Measurements from ENCODE around the gene FUT1. TPM values are rescaled to one million over a fixed set of nuclear protein-coding genes. Genes with fewer than 3 reads are reported as not detected.
A peak's percentile ranks its signal among the peaks of the same experiment; 100 is the strongest.
"Not testable (repeated sequence)": the region's sequence is repeated elsewhere in the genome, so short reads cannot be mapped to it uniquely, and the experiment has no call there.

The FUT1 gene
- total RNA-seq, 1 donor from 2014 or later: 0.51 TPM

DNA sequence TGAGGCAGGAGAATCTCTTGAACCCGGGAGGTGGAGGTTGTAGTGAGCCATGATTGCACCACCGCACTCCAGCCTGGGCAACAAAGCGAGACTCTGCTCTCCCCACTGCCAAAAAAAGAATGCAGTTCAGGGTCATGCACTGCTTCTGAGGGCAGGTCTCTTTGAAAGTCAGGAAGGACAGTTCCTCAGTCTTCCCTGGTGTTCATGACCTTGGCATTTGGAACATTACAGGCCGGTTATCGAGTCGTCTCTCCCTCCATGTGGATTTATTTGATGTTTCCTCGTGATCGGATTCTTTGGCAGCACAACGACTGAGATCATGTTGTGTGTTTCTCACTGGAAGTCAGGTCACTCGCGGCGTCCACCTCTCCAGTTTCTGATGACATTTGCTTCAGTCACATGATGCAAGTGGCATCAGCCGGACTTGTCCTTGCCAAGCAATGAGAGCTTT, 20.1 kb upstream of the FUT1 start:
- no peak overlapping the region for H3K4me3 Mint-ChIP-seq
- DNase-seq (ENCODE audit: low read depth, low spot score): no peak
- H3K36me3 Mint-ChIP-seq (ENCODE audit: low read depth): no peaks in the 10 kb centered on the region
- peaks cover 17% of the 10 kb centered on the region for H3K27me3 Mint-ChIP-seq (ENCODE audit: low read depth)
- H3K27ac Mint-ChIP-seq (ENCODE audit: unreplicated experiment): no peak overlapping the region
- no peaks in the 10 kb centered on the region for H3K4me1 Mint-ChIP-seq
- no peaks in the 10 kb centered on the region for H3K9me3 Mint-ChIP-seq
- TF ChIP-seq, protein P1, sequence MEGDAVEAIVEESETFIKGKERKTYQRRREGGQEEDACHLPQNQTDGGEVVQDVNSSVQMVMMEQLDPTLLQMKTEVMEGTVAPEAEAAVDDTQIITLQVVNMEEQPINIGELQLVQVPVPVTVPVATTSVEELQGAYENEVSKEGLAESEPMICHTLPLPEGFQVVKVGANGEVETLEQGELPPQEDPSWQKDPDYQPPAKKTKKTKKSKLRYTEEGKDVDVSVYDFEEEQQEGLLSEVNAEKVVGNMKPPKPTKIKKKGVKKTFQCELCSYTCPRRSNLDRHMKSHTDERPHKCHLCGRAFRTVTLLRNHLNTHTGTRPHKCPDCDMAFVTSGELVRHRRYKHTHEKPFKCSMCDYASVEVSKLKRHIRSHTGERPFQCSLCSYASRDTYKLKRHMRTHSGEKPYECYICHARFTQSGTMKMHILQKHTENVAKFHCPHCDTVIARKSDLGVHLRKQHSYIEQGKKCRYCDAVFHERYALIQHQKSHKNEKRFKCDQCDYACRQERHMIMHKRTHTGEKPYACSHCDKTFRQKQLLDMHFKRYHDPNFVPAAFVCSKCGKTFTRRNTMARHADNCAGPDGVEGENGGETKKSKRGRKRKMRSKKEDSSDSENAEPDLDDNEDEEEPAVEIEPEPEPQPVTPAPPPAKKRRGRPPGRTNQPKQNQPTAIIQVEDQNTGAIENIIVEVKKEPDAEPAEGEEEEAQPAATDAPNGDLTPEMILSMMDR (conservative IDR thresholded peaks at IDR 0.05): no peak

DNA sequence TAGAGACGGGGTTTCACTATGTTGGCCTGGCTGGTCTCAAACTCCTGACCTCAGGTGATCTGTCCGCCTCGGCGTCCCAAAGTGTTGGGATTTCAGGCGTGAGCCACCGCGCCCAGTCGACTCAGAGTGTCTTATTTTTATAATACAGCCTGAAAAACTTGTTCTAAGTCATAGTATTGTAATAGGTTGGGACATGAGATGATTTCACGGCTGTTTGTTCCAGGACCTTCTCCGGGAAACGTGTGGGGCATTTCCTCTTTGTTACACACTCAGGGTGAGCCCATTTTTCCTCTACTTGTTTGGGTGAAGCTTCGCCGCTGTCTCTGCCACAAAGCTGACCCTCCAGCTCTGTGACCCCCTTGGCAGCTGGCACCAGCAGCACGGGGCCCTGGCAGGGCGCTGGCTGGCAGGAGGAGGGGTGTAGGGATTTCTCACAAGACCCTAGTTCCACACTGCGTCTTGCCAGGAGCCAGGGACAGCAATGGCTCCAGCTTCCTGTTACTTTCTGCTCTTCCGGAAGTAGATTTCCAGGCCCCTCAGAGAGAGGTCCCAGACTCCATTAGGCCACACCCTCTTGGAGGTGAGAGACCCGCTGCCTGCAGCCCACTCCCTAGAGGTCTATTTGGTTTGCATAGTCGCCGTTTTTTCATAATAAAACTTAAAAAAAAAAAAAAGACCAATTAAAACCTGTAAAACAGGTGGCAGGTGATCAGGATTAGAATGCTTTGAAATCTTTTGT, 18.5 kb upstream of the FUT1 start:
- TF ChIP-seq, protein P1 (conservative IDR thresholded peaks at IDR 0.05): no peak
- H3K4me1 Mint-ChIP-seq: no peaks in the 10 kb centered on the region
- H3K36me3 Mint-ChIP-seq (ENCODE audit: low read depth): no peaks in the 10 kb centered on the region
- peaks cover 25% of the 10 kb centered on the region for H3K27me3 Mint-ChIP-seq (ENCODE audit: low read depth)
- H3K4me3 Mint-ChIP-seq: no peak overlapping the region
- no peak overlapping the region for H3K27ac Mint-ChIP-seq (ENCODE audit: unreplicated experiment)
- H3K9me3 Mint-ChIP-seq: no peaks in the 10 kb centered on the region
- no peak for DNase-seq (ENCODE audit: low read depth, low spot score)

DNA sequence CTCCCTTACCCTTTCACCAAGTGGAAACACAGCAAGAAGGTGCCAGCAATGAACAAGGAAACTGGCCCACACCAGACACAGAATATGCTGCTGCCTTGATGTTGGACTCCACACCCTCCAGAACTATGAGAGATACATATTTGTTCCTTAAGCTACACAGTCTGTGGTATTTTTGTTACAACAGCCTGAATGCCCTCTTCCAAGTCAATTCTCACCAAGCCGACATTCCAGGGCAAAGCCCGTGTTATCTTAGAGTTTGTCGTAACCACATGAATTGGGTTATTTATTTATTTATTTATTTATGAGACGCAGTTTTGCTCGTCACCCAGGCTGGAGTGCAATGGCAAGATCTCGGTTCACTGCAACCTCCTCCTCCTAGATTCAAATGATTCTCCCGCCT, 17.8 kb upstream of the FUT1 start:
- no peak overlapping the region for H3K27ac Mint-ChIP-seq (ENCODE audit: unreplicated experiment)
- peaks cover 29% of the 10 kb centered on the region for H3K27me3 Mint-ChIP-seq (ENCODE audit: low read depth)
- DNase-seq (ENCODE audit: low read depth, low spot score): no peak
- H3K36me3 Mint-ChIP-seq (ENCODE audit: low read depth): no peaks in the 10 kb centered on the region
- H3K9me3 Mint-ChIP-seq: no peaks in the 10 kb centered on the region
- TF ChIP-seq, protein P1 (conservative IDR thresholded peaks at IDR 0.05): no peak
- no peak overlapping the region for H3K4me3 Mint-ChIP-seq
- H3K4me1 Mint-ChIP-seq: no peaks in the 10 kb centered on the region

DNA sequence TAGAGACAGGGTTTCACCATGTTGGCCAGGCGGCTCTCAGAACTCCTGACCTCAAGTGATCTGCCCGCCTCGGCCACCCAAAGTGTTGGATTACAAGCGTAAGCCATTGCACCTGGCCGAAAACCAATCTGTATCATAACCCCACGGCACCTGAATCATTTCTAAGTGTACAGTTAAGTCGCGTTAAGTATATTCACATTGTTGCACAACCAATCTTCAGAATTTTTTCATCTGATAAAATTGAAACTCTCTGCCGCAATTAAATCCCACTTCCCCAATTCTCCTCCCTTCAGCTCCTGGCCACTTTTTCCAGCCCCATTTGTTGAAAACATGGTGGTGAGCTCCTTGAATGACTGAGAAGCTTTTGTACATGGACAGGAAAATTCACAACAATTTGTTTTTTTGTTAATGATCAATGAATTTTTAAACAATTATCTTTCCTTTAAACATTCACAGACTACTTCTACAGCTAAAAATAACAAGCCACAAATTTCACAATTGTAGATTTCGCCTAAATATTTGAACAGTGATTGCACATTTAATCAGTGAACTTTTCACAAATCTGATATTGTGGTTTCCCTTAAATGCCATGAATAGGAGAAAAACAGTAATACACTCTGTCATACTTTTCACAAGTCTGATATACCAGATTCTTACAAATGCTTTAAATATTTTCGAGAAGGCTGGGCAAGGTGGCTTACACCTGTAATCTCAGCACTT, 16.7 kb upstream of the FUT1 start:
- no peaks in the 10 kb centered on the region for H3K4me1 Mint-ChIP-seq
- H3K27ac Mint-ChIP-seq (ENCODE audit: unreplicated experiment): no peak overlapping the region
- DNase-seq (ENCODE audit: low read depth, low spot score): no peak
- H3K36me3 Mint-ChIP-seq (ENCODE audit: low read depth): no peaks in the 10 kb centered on the region
- peaks cover 34% of the 10 kb centered on the region for H3K27me3 Mint-ChIP-seq (ENCODE audit: low read depth)
- no peak overlapping the region for H3K4me3 Mint-ChIP-seq
- no peaks in the 10 kb centered on the region for H3K9me3 Mint-ChIP-seq
- TF ChIP-seq, protein P1 (conservative IDR thresholded peaks at IDR 0.05): no peak

DNA sequence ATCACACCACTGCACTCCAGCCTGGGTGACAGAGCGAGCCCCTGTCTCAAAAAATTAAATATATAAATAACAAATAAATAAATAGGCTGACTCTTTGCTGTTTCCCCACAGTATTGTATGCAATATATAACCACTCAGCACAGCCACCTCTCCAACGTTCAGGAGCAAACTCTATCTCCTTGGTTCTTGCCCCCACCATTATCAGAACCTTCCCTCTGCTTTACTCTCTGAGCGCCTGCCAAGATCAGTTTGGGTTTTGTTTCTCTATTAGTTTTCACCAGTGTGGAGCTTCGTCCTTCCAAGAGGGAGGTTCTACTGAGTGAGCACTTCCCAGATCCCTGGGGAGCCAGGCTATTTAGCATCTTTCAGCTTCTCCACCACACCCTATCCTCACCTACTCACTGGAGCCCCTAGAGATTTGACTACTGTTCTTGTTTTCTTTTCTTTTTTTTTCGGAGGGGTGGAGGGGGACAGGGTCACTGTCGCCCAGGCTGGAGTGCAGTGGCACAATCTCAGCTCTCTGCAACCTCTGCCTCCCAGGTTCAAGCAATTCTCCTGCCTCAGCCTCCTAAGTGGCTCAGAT, 15.8 kb upstream of the FUT1 start:
- H3K27ac Mint-ChIP-seq (ENCODE audit: unreplicated experiment); H3K9me3 Mint-ChIP-seq; H3K4me3 Mint-ChIP-seq; H3K36me3 Mint-ChIP-seq (ENCODE audit: low read depth); H3K4me1 Mint-ChIP-seq; DNase-seq (ENCODE audit: low read depth, low spot score): not testable (repeated sequence)
- H3K27me3 Mint-ChIP-seq (ENCODE audit: low read depth): peaks cover 38% of the 10 kb centered on the region

DNA sequence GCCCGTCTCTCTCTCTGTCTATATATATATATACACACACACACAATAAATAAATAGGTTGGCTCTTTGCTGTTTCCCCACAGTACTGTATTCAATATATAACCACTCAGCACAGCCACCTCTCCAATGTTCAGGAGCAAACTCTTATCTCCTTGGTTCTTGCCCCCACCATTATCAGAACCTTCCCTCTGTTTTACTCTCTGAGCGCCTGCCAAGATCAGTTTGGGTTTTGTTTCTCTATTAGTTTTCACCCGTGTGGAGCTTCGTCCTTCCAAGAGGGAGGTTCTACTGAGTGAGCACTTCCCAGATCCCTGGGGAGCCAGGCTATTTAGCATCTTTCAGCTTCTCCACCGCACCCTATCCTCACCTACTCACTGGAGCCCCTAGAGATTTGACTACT, 13.4 kb upstream of the FUT1 start:
- not testable (repeated sequence) for H3K36me3 Mint-ChIP-seq (ENCODE audit: low read depth); H3K4me3 Mint-ChIP-seq; DNase-seq (ENCODE audit: low read depth, low spot score); H3K4me1 Mint-ChIP-seq; H3K9me3 Mint-ChIP-seq
- peak overlapping the region; percentile 13 for H3K27ac Mint-ChIP-seq (ENCODE audit: unreplicated experiment)
- H3K27me3 Mint-ChIP-seq (ENCODE audit: low read depth): peaks cover 55% of the 10 kb centered on the region

Measured in neural crest cell (in vitro differentiated cells).